AG04449 (cell line): ENCODE results near the gene SMG6.

Source experiments
- CTCF ChIA-PET: fragments of 350-600 bp; formaldehyde crosslinking; extraction: SDS; loops from one replicate; lab custom pipeline; 2021; ENCODE audit warnings: antibody characterized with exemption; lab: Yijun Ruan, JAX
- POLR2A ChIA-PET: fragments of 400-600, 350-600 bp; formaldehyde crosslinking; extraction: SDS; loops from one replicate; lab custom pipeline; 2020; ENCODE audit warnings: antibody characterized with exemption, inconsistent platforms; lab: Yijun Ruan, JAX
- DNase-seq: peaks from one replicate; pipeline ENCODE4 v3.0.0-alpha.2; 2010; ENCODE audit warnings: low read depth, low spot score
- H3K4me3 ChIP-seq: 2 replicates; pipeline ENCODE4 v1.5.1; 2011; ENCODE audit warnings: low read depth, mild to moderate bottlenecking, control low read depth, low read length
- CTCF ChIP-seq: IDR thresholded peaks from one replicate; pipeline ENCODE4 v1.5.1; 2011; ENCODE audit warnings: mild to moderate bottlenecking, moderate library complexity, low read length, control low read depth, inconsistent platforms; ENCODE audit not compliant: insufficient read depth; ENCODE audit errors: missing control alignments

The SMG6 gene

DNA sequence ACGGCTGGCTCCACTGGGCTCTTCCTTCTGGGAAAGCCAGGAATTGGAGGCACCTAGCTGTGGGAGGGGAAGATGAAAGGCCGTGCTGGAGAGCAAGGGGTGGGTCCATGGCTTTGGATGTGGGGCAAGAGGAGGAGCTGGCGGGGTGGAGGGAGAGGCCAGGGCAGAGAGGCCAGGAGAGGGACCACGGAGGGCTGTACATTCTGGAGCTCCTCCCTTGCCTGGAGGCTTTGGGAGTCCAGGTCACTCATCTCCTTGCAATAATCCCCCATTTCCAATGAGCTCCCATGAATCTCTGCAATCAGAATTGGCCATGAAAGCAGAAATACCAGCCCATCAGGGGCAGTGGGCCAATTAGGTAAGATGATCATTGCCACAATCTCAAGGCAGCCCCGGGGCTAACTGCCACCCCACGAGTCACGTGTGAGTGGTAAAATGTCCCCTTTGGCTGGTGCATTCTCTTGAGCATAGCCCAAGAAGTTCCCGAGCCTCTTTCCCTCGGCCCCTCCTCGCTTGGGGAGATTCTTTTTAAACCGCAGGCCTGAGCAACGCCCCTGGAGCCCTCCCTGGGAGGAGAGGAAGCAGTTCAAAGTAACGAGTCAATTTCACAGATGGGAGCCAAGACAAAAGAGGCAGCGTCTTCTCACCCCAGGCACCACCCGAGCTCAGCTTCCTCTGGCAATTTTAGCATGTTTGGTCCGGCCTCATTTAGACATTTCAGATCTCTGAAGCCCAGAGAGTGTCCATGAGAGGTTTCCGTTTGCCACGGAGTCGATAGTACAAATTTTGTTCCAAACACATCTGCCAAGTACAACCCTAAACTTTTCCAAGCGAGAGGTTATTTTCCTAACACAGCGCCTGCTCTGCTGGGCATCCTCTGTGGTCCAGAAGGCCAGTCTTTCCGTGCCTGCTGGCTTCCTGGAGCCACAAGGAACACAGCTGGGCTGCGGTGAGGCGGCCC is 291.9 kb downstream of the SMG6 start:
- ChIA-PET CTCF (interaction anchor here (1.1 to 1.5 kb wide), 4 partner anchors 14 to 130 kb away, joined by 4 to 7 read pairs (median 5); partner anchors contain the start of gene RTN4RL1), POLR2A (no interaction called here)
- no peak overlapping the region for H3K4me3 ChIP-seq
- no peak for DNase-seq
- TF ChIP-seq CTCF, result no peak
